NOMO-1 (cell line): ENCODE measurements around the gene PCDH12.

Experiments
- DNase-seq, 2 experiments: peaks; one replicate each; lab custom pipeline; 2025; ENCODE audit not compliant: unreplicated experiment in 2 of 2; lab: John Stamatoyannopoulos, UW

PCDH12 gene

GRCh38 chr5:141910271-141910673, 47.7 kb downstream of the PCDH12 start:
- DNase-seq, result no peak

GRCh38 chr5:141909212-141909611, 48.8 kb downstream of the PCDH12 start:
- no peak for DNase-seq

GRCh38 chr5:141908796-141909195, 49.2 kb downstream of the PCDH12 start:
- no peak for DNase-seq

- no peak for DNase-seq
Observed at GRCh38 chr5:141906972-141907371, 51.0 kb downstream of the PCDH12 start.

GRCh38 chr5:141906517-141906916, 51.5 kb downstream of the PCDH12 start:
- no peak for DNase-seq

- no peak for DNase-seq
Observed at GRCh38 chr5:141904551-141904950, 53.5 kb downstream of the PCDH12 start.

GRCh38 chr5:141903261-141903660, 54.7 kb downstream of the PCDH12 start:
- peak; percentile 70 to 92 for DNase-seq

- no peak for DNase-seq
Observed at GRCh38 chr5:141902015-141902814, 55.8 kb downstream of the PCDH12 start.

- no peak for DNase-seq
Observed at GRCh38 chr5:141898448-141899049, 59.5 kb downstream of the PCDH12 start.

GRCh38 chr5:141897425-141897824, 60.6 kb downstream of the PCDH12 start:
- no peak for DNase-seq
